K562 (cell line): ENCODE data around the gene DUSP19. TPM values are rescaled to one million over a fixed set of nuclear protein-coding genes. Genes with fewer than 3 reads are reported as not detected.

Source experiments
- ATAC-seq: fragments of 200-7000 bp; cut with Tn5 transposase; 3 replicates; pipeline ENCODE4 v1.9.1; 2020; ENCODE audit warnings: moderate library complexity
- BruUV-seq: library from RNA; stranded (reverse); fragments of 400-500 nt; replicated peaks from 2 replicates; lab custom pipeline; 2021; lab: Mats Ljungman, UMichigan
- CTCF ChIA-PET: fragments of 300-600 bp; formaldehyde crosslinking; extraction: SDS; loops from one replicate; lab custom pipeline; 2021; ENCODE audit warnings: low intra/inter-chr PET ratio; lab: Yijun Ruan, JAX
- POLR2A ChIA-PET: fragments of 300-600, 350-650 bp; sonication (Branson Sonifier 250); formaldehyde crosslinking; extraction: SDS; loops from one replicate; lab custom pipeline; 2021; ENCODE audit warnings: antibody characterized with exemption, inconsistent platforms; lab: Yijun Ruan, JAX
- DNase-seq, 4 experiments: peaks; one replicate each; pipeline versions ENCODE4 v3.0.0 to v3.0.0-alpha.2; 2011 to 2018; ENCODE audit warnings: low spot score in 3 of 4, mixed read lengths in 3 of 4; ENCODE audit errors: extremely low read depth in 1 of 4
- FAIRE-seq: peaks from 2 replicates; lab custom pipeline; 2011; peaks lifted over from hg19 to GRCh38; lab: Jason Lieb, UNC
- H2AFZ ChIP-seq: 2 replicates; pipeline ENCODE4 v1.6.0; 2011; ENCODE audit warnings: low read depth, low read length, control low read depth, inconsistent platforms
- H3K27ac ChIP-seq: fragments of 200-600 bp; 3 replicates; pipeline ENCODE4 v1.8.0; 2011; ENCODE audit warnings: low read depth, mild to moderate bottlenecking, control low read depth, inconsistent platforms, low read length, moderate library complexity, mixed read lengths; ENCODE audit errors: extremely low read depth
- H3K27me3 ChIP-seq, 2 experiments: fragments of 300-600 bp in 1 of 2; 2 replicates in 1 of 2; 3 replicates in 1 of 2; pipeline versions ENCODE4 v1.6.0 to v1.8.0; 2011; ENCODE audit warnings: inconsistent platforms in 2 of 2, low read length in 2 of 2, mild to moderate bottlenecking in 1 of 2, mixed read lengths in 1 of 2, moderate library complexity in 1 of 2; ENCODE audit not compliant: control insufficient read depth in 2 of 2, insufficient read depth in 2 of 2
- H3K36me3 ChIP-seq: fragments of 300-600 bp; 3 replicates; pipeline ENCODE4 v1.8.0; 2011; ENCODE audit warnings: mild to moderate bottlenecking, low read length, inconsistent platforms; ENCODE audit not compliant: control insufficient read depth, insufficient read depth
- H3K4me1 ChIP-seq, 2 experiments: fragments of 200-600 bp in 1 of 2; replicated peaks in 1 of 2; 2 replicates in 1 of 2; 3 replicates in 1 of 2; pipeline versions ENCODE4 v1.5.1 to v1.8.0; 2011; ENCODE audit warnings: inconsistent platforms in 2 of 2, low read length in 2 of 2, mild to moderate bottlenecking in 1 of 2, mixed read lengths in 1 of 2, moderate library complexity in 1 of 2; ENCODE audit not compliant: control insufficient read depth in 2 of 2, insufficient read depth in 2 of 2
- H3K4me2 ChIP-seq: 2 replicates; pipeline ENCODE4 v1.6.1; 2011; ENCODE audit warnings: low read length, control low read depth, inconsistent platforms, mixed read lengths; ENCODE audit not compliant: insufficient read depth
- H3K4me3 ChIP-seq: fragments of 200-600 bp; sonication (generic), shearing (Covaris generic); 2 replicates; pipeline ENCODE4 v1.5.1; 2016; ENCODE audit warnings: control low read depth, inconsistent platforms
- H3K79me2 ChIP-seq: fragments of 200-600 bp; 3 replicates; pipeline ENCODE4 v1.8.0; 2011; ENCODE audit warnings: low read length, inconsistent platforms; ENCODE audit not compliant: control insufficient read depth, insufficient read depth
- H3K9ac ChIP-seq, 2 experiments: 2 replicates each; pipeline versions ENCODE4 v1.6.0 to v1.6.1; 2011; ENCODE audit warnings: low read depth in 2 of 2, low read length in 2 of 2, control low read depth in 1 of 2, inconsistent platforms in 1 of 2, mild to moderate bottlenecking in 1 of 2, mixed read lengths in 1 of 2; ENCODE audit not compliant: insufficient read depth in 1 of 2
- H3K9me1 ChIP-seq: one replicate; pipeline ENCODE4 v1.6.0; 2011; ENCODE audit warnings: inconsistent platforms, mild to moderate bottlenecking, low read length, moderate library complexity; ENCODE audit not compliant: control insufficient read depth, insufficient read depth
- H3K9me3 ChIP-seq: replicated peaks from 2 replicates; pipeline ENCODE4 v1.5.1; 2011; ENCODE audit warnings: low read depth, low read length, inconsistent platforms; ENCODE audit not compliant: control insufficient read depth, insufficient read depth
- H4K20me1 ChIP-seq: replicated peaks from 2 replicates; pipeline ENCODE4 v1.6.1; 2011; ENCODE audit warnings: low read length, inconsistent platforms, mixed read lengths; ENCODE audit not compliant: control insufficient read depth, insufficient read depth
- HDGF ChIP-seq: fragments of 450-650 bp; IDR thresholded peaks from 2 replicates; pipeline ENCODE4 v1.6.1; 2016
- MAZ ChIP-seq, 2 experiments: fragments of 450-650 bp in 1 of 2; sonication (generic) in 1 of 2; formaldehyde crosslinking; IDR thresholded peaks in 1 of 2; conservative IDR thresholded peaks in 1 of 2; 2 replicates each; pipeline versions ENCODE4 v1.4.0 to v1.5.0; 2020; ENCODE audit warnings: mild to moderate bottlenecking in 1 of 2, missing genetic modification reagents in 1 of 2
- RBM14 ChIP-seq: fragments of 200-400 bp; formaldehyde crosslinking; IDR thresholded peaks from 2 replicates; pipeline ENCODE4 v1.6.1; 2018; ENCODE audit warnings: low read depth, mild to moderate bottlenecking, low read length, moderate library complexity, borderline replicate concordance; ENCODE audit not compliant: insufficient read depth
- SMARCB1 ChIP-seq: IDR thresholded peaks from 2 replicates; pipeline ENCODE4 v1.6.1; 2011; ENCODE audit warnings: improper control_type of control experiment, low read depth; ENCODE audit not compliant: insufficient read length
- SMC3 ChIP-seq: conservative IDR thresholded peaks from 2 replicates; pipeline ENCODE4 v1.6.1; 2011; ENCODE audit warnings: low read depth, low read length, improper control_type of control experiment; ENCODE audit not compliant: insufficient read depth
- ZNF561 ChIP-seq: fragments of 450-650 bp; formaldehyde crosslinking; conservative IDR thresholded peaks from 2 replicates; pipeline ENCODE4 v1.4.0; 2020; ENCODE audit warnings: mild to moderate bottlenecking, moderate library complexity
- ZNF695 ChIP-seq: fragments of 450-650 bp; formaldehyde crosslinking; IDR thresholded peaks from 2 replicates; pipeline ENCODE4 v1.4.0; 2020; ENCODE audit warnings: mild to moderate bottlenecking, moderate library complexity
- WGBS: fragments of 100-300 bp; shearing (Covaris generic); methylation state at CpG from one replicate; pipeline ENCODE4 v1.1.6; 2016; ENCODE audit warnings: low coverage, mixed read lengths; ENCODE audit not compliant: insufficient coverage; ENCODE audit errors: missing lambda C conversion rate; 5-methylcytosine and 5-hydroxymethylcytosine counted together
- in situ Hi-C: fragments of 300-500 bp; cut with MboI; formaldehyde crosslinking; loops from 4 replicates; pipeline ENCODE4 v1.15.0; 2018; ENCODE audit warnings: inconsistent platforms, mixed read lengths
- intact Hi-C: fragments of 100-400 bp; cut with micrococcal nuclease; formaldehyde crosslinking; loops from 2 replicates; pipeline ENCODE4 v1.14.2; 2022
- polyA plus RNA-seq, 8 experiments: library from polyadenylated mRNA; depleted of rRNA in 4 of 8; stranded (reverse) in 5 of 8; unstranded in 3 of 8; fragments of >200 nt; fragmentation: Nextera tagmentation in 2 of 8; fragmentation: Illumina TruSeq in 1 of 8; extraction: Ambion mirVana in 2 of 8; extraction: Trizol in 1 of 8; gene quantifications; 2 replicates each; pipeline versions ENCODE4 v1.2.1 to v1.2.3, GENCODE V29; 2011 to 2014; ENCODE audit warnings: inconsistent platforms in 1 of 8, missing spikeins in 1 of 8
- total RNA-seq, 7 experiments: library from RNA; depleted of rRNA in 6 of 7; stranded (reverse); fragments of >200 nt in 6 of 7; fragmentation: Illumina TruSeq in 2 of 7; extraction: Trizol in 2 of 7; gene quantifications; 2 replicates each; pipeline versions ENCODE4 v1.2.1 to v1.2.3, GENCODE V29; 2011 to 2021; ENCODE audit warnings: low replicate concordance in 1 of 7
- TF ChIP-seq, protein P1 (sequence below): fragments of 450-650 bp; IDR thresholded peaks from 2 replicates; pipeline ENCODE4 v1.6.1; 2018; ENCODE audit warnings: mild to moderate bottlenecking, low read depth; ENCODE audit not compliant: partially characterized antibody
- TF ChIP-seq, protein P2 (sequence below), 2 experiments: fragments of 450-650 bp in 1 of 2; IDR thresholded peaks; 2 replicates each; pipeline ENCODE4 v1.6.1; 2011 to 2017; ENCODE audit warnings: low read depth in 2 of 2, antibody characterized with exemption in 1 of 2, borderline replicate concordance in 1 of 2, low read length in 1 of 2, mild to moderate bottlenecking in 1 of 2, mixed read lengths in 1 of 2; ENCODE audit not compliant: control insufficient read depth in 1 of 2

DUSP19 gene
- total and polyA plus RNA-seq, 9 of the 15 experiments (the other 6 are each of a cell fraction or from before 2014, with no cell fraction given): 1.6 to 6.3 (median 3.1) TPM

DNA sequence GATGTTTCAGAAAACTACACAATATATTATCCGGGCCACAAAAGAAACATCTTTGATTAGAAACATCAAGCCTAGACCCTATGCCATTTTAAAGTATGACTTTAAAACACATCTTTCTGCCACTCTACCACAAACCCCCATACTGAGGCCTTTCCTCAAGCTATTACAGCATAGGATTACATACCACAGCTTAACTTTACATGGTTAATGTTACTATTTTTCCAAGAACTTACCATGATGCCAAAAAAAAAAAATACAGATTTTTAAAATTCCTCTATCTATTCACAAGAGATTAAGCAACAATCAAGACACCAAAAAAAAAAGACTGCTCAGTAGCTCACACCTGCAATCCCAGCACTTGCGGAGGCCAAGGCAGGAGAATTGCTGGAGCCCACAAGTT is 49.3 kb upstream of the DUSP19 start:
- H3K4me3 ChIP-seq: no peak overlapping the region
- H3K36me3 ChIP-seq: peaks cover 6% of the 10 kb centered on the region; the same call in 1 of the 3 replicates
- peaks cover 11 to 21% of the 10 kb centered on the region in 2 experiments for H3K4me1 ChIP-seq
- no peak overlapping the region; a peak in 1 of 4 replicates for H3K9ac ChIP-seq
- no peaks in the 10 kb centered on the region for H3K9me3 ChIP-seq
- no peaks in the 10 kb centered on the region; the same call in 1 of the 2 replicates for H4K20me1 ChIP-seq
- BruUV-seq: no TSS peak
- no peak for DNase-seq
- H3K79me2 ChIP-seq: peaks cover 100% of the 10 kb centered on the region
- ChIA-PET CTCF (no interaction called here), POLR2A (interaction anchor here (0.6 kb wide), 1 partner anchor 34 kb away, joined by 4 read pairs; no protein-coding TSS in a partner anchor)
- no peak for FAIRE-seq
- no peaks in the 10 kb centered on the region for H3K27me3 ChIP-seq
- ATAC-seq: no peak
- no peak overlapping the region for H2AFZ ChIP-seq
- no peak overlapping the region for H3K4me2 ChIP-seq
- 84% methylated on average over 2 of the region's 2 CpGs for WGBS
- no peak overlapping the region for H3K27ac ChIP-seq
- in situ Hi-C loops (no loop called here), intact Hi-C loops (no loop called here)
- no peaks in the 10 kb centered on the region for H3K9me1 ChIP-seq
- TF ChIP-seq HDGF (no peak), ZNF695 (CRISPR knock-in tag) (no peak), SMARCB1 (no peak), RBM14 (no peak), MAZ (CRISPR knock-in tag; conservative IDR thresholded peaks at IDR 0.05 in 1 of 2, IDR thresholded peaks at IDR 0.05 in 1 of 2) (no peak), ZNF561 (CRISPR knock-in tag) (no peak), SMC3 (no peak)
- TF ChIP-seq, protein P1, sequence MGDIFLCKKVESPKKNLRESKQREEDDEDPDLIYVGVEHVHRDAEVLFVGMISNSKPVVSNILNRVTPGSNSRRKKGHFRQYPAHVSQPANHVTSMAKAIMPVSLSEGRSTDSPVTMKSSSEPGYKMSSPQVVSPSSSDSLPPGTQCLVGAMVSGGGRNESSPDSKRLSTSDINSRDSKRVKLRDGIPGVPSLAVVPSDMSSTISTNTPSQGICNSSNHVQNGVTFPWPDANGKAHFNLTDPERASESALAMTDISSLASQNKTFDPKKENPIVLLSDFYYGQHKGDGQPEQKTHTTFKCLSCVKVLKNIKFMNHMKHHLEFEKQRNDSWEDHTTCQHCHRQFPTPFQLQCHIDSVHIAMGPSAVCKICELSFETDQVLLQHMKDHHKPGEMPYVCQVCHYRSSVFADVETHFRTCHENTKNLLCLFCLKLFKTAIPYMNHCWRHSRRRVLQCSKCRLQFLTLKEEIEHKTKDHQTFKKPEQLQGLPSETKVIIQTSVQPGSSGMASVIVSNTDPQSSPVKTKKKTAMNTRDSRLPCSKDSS: no peak
- TF ChIP-seq, protein P2, sequence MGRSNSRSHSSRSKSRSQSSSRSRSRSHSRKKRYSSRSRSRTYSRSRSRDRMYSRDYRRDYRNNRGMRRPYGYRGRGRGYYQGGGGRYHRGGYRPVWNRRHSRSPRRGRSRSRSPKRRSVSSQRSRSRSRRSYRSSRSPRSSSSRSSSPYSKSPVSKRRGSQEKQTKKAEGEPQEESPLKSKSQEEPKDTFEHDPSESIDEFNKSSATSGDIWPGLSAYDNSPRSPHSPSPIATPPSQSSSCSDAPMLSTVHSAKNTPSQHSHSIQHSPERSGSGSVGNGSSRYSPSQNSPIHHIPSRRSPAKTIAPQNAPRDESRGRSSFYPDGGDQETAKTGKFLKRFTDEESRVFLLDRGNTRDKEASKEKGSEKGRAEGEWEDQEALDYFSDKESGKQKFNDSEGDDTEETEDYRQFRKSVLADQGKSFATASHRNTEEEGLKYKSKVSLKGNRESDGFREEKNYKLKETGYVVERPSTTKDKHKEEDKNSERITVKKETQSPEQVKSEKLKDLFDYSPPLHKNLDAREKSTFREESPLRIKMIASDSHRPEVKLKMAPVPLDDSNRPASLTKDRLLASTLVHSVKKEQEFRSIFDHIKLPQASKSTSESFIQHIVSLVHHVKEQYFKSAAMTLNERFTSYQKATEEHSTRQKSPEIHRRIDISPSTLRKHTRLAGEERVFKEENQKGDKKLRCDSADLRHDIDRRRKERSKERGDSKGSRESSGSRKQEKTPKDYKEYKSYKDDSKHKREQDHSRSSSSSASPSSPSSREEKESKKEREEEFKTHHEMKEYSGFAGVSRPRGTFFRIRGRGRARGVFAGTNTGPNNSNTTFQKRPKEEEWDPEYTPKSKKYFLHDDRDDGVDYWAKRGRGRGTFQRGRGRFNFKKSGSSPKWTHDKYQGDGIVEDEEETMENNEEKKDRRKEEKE (IDR thresholded peaks at IDR 0.05; ENCODE audit: borderline replicate concordance in 1 of 2, control insufficient read depth in 1 of 2, low read depth in 2 of 2, low read length in 1 of 2): no peak
